ENCODE measurements around the gene TBX19.

GRCh38 chr1:168343566-168343965 lies 62.9 kb downstream of the TBX19 start:
- TF ChIP-seq CTCF (IDR thresholded peaks at IDR 0.05): no peak
- no peak for TF ChIP-seq POLR2A (IDR thresholded peaks at IDR 0.05)

Measured in thyroid gland (tissue), 4 donors.